GM12864 (cell line): ENCODE results near the gene S1PR1.

Source experiments
- DNase-seq: peaks from one replicate; pipeline ENCODE4 v3.0.0-alpha.2; 2011; ENCODE audit warnings: low read depth
- H3K4me3 ChIP-seq: 2 replicates; pipeline ENCODE4 v1.5.1; 2011; ENCODE audit warnings: mild to moderate bottlenecking, low read depth, low read length, control low read depth
- CTCF ChIP-seq: IDR thresholded peaks from 2 replicates; pipeline ENCODE4 v1.5.1; 2011; ENCODE audit warnings: low read depth, mild to moderate bottlenecking, moderate library complexity, low read length, control low read depth, inconsistent platforms; ENCODE audit errors: missing control alignments

Gene S1PR1

GRCh38 chr1:101247404-101248287, 10.8 kb downstream of the S1PR1 start:
- TF ChIP-seq CTCF = peak; percentile 3
- H3K4me3 ChIP-seq = peak overlapping the region; percentile 18; the same call in 1 of the 2 replicates
- DNase-seq = peak; percentile 93

- no peak overlapping the region for H3K4me3 ChIP-seq
- TF ChIP-seq CTCF = no peak
- no peak for DNase-seq
Observed at GRCh38 chr1:101250222-101250621, 13.4 kb downstream of the S1PR1 start.

GRCh38 chr1:101250656-101251272, 13.9 kb downstream of the S1PR1 start:
- H3K4me3 ChIP-seq = no peak overlapping the region
- DNase-seq = no peak

GRCh38 chr1:101251504-101251903, 14.7 kb downstream of the S1PR1 start:
- no peak overlapping the region for H3K4me3 ChIP-seq
- DNase-seq = no peak
- no peak for TF ChIP-seq CTCF

More at GRCh38 chr1:101250656-101251272, 13.9 kb downstream of the S1PR1 start:
- TF ChIP-seq CTCF = no peak

DNA sequence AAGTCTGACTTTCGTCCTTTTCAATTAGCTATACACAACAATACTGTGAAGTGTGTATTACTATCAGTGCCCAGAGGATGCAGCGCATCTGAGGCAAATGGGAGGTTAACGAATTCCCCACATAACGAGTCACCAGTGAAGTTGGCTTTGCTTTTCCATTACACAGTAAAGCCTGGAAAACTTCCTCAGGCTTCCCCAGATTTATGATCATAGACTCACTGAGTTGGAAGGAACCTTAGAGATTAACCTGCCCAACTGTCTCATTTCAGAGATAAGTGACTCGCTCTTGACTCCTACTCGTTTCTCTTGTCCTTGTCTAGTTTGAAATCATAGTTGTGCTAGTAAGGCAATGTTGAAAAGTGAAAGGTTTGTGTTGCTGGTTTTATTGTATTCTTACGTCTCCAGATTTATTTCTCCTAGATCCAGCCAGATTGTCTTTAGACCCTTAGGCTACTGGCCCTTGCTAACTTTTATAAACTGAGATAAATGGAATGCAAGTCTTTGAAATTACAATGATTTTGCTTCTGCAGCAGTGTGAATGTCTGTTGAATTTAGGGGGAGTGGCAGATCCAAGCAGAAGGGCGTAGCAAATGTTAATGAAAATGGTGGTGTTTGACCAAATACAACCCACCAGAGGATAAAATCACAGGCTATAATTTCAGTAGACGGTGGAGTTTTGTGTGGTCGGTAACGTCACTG, 17.3 kb downstream of the S1PR1 start:
- no peak overlapping the region for H3K4me3 ChIP-seq
- no peak for DNase-seq
- no peak for TF ChIP-seq CTCF

- peak; percentile 24 for DNase-seq
- no peak for TF ChIP-seq CTCF
- no peak overlapping the region for H3K4me3 ChIP-seq
Observed at GRCh38 chr1:101257500-101258325, 20.9 kb downstream of the S1PR1 start.
